GM12864 (cell line): ENCODE data around the gene PGAM2.

ENCODE experiments used
- DNase-seq: peaks from one replicate; pipeline ENCODE4 v3.0.0-alpha.2; 2011; ENCODE audit warnings: low read depth
- H3K4me3 ChIP-seq: 2 replicates; pipeline ENCODE4 v1.5.1; 2011; ENCODE audit warnings: mild to moderate bottlenecking, low read depth, low read length, control low read depth
- TF ChIP-seq, protein P1 (sequence below): IDR thresholded peaks from 2 replicates; pipeline ENCODE4 v1.5.1; 2011; ENCODE audit warnings: low read depth, mild to moderate bottlenecking, moderate library complexity, low read length, control low read depth, inconsistent platforms; ENCODE audit errors: missing control alignments

Gene PGAM2

DNA sequence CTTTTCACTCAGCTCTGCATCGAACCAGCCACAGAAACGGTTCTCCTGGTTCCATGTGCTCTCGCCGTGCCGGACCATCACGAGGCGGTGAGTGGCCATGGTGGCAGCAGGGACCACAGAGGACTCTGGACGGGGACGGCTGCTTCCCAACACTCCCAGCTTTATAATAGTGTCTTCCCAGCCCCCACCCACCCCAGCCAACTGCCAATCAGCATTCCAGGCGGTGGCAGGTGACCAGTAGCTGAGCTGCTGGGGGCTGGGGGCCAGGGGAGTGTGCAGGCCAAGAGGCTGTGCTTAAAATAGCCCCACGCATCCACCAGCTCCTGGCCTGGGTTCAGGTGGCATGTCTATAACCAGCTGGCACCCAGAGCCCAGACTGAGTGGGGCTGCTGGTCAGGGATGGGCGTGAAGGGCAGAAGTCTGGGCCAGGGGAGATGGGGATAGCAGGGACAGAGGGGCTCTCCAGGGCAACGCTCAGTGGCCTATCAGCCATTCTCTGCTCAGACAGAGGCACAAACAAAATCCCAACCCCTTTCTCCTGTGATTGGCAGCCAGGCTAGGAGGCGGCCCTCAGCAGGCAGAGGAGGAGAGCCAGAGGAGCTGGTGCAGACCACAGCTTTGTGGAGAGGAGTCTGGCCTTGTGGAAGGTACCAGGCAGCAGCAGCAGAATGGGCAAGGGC lies at the start of gene PGAM2:
PGAM2 (minus strand) TSS at position 137 of the 680 bp plus-strand sequence; CDS start at position 99, 38 bp downstream.
- DNase-seq: no peak
- no peak within 1 kb of the TSS for H3K4me3 ChIP-seq
- TF ChIP-seq, protein P1, sequence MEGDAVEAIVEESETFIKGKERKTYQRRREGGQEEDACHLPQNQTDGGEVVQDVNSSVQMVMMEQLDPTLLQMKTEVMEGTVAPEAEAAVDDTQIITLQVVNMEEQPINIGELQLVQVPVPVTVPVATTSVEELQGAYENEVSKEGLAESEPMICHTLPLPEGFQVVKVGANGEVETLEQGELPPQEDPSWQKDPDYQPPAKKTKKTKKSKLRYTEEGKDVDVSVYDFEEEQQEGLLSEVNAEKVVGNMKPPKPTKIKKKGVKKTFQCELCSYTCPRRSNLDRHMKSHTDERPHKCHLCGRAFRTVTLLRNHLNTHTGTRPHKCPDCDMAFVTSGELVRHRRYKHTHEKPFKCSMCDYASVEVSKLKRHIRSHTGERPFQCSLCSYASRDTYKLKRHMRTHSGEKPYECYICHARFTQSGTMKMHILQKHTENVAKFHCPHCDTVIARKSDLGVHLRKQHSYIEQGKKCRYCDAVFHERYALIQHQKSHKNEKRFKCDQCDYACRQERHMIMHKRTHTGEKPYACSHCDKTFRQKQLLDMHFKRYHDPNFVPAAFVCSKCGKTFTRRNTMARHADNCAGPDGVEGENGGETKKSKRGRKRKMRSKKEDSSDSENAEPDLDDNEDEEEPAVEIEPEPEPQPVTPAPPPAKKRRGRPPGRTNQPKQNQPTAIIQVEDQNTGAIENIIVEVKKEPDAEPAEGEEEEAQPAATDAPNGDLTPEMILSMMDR: no peak

DNA sequence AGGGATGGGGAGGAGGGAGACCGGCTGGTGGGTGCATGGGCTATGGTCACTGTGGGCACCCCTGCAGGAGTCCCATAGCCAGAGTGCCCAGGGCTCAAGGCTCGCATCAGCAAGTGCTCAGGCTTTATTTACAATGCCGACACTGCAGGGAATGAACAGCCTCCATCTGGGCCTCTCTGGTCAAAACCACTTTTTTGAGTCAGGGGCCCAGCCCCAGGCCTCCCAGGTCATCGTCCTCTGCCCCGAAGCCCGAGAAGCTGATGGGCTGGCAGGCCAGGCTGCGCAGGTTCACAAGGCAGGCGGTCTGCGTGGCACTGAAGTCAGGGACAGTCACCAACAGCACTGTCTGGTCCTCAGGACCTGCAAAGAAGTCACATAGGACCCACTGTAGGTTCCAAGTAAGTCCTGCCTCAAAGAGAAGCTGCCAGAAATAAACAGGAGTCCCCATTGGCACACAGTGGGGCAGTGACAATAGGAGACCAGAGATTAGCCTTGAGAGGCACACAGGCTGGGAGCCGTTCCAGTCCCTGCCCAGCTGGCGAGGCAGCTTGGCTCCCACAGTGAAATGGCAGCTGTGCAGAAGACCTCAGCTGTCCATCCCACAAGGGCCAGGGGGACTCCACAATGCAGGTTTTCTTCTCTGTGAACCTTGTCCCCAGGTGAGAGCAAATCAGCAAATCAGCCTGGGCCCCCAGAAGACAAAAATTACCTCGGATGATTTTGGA lies 49.4 kb upstream of the PGAM2 start:
- TF ChIP-seq, protein P1: no peak
- DNase-seq: no peak
- no peak overlapping the region for H3K4me3 ChIP-seq

DNA sequence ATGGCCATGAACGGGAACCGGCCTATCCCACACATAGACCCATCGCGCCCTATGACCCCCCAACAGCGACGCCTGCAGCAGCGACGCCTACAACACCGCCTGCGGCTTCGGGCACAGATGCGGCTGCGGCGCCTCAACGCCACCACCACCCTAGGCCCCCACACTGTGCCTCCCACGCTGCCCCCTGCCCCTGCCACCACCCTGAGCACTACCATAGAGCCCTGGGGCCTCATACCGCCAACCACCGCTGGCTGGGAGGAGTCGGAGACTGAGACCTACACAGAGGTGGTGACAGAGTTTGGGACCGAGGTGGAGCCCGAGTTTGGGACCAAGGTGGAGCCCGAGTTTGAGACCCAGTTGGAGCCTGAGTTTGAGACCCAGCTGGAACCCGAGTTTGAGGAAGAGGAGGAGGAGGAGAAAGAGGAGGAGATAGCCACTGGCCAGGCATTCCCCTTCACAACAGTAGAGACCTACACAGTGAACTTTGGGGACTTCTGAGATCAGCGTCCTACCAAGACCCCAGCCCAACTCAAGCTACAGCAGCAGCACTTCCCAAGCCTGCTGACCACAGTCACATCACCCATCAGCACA lies 48.5 kb upstream of the PGAM2 start:
- H3K4me3 ChIP-seq: no peak overlapping the region
- TF ChIP-seq, protein P1: no peak
- no peak for DNase-seq

DNA sequence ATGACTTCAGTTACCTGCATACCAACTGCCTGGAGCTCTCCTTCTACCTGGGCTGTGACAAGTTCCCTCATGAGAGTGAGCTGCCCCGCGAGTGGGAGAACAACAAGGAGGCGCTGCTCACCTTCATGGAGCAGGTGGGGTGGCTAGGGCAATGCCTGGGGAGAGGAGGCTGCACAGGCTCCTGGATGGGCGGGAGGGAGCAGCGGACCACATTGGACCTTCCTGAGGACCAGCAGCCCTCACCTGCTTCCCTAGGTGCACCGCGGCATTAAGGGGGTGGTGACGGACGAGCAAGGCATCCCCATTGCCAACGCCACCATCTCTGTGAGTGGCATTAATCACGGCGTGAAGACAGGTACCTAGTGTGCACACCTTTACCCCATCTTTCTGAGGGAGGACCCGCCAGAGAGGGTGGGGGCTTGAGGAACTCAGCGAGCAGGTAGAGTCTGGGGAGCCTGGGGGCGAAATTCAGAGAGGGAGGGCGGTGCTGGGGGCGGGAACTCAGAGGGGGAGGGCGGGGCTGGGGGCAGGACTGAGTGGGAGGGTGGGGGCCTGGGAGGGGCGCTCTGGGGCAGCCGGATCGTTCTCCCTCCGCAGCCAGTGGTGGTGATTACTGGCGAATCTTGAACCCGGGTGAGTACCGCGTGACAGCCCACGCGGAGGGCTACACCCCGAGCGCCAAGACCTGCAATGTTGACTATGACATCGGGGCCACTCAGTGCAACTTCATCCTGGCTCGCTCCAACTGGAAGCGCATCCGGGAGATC lies 47.8 kb upstream of the PGAM2 start:
- TF ChIP-seq, protein P1: no peak
- no peak overlapping the region for H3K4me3 ChIP-seq
- DNase-seq: no peak

DNA sequence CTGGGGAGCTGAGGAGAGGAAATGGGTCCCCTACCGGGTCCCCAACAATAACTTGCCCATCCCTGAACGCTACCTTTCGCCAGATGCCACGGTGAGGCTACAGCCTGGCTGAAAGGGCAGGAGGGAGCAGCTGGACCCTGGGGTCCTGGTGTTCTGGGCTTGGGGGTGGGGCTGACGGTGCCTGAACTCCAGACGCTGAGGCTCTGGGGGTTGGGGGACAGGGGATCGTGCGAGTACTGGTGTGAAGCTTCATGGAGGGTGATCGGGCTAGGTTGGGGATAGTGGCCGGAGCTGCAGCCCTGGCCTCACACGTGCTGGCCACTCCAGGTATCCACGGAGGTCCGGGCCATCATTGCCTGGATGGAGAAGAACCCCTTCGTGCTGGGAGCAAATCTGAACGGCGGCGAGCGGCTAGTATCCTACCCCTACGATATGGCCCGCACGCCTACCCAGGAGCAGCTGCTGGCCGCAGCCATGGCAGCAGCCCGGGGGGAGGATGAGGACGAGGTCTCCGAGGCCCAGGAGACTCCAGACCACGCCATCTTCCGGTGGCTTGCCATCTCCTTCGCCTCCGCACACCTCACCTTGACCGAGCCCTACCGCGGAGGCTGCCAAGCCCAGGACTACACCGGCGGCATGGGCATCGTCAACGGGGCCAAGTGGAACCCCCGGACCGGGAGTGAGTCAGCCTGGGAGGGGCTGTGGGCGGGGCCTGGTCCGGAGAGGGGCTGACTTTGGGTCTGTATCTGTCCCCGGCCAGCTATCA lies 47.0 kb upstream of the PGAM2 start:
- DNase-seq: no peak
- no peak overlapping the region for H3K4me3 ChIP-seq
- TF ChIP-seq, protein P1: no peak

DNA sequence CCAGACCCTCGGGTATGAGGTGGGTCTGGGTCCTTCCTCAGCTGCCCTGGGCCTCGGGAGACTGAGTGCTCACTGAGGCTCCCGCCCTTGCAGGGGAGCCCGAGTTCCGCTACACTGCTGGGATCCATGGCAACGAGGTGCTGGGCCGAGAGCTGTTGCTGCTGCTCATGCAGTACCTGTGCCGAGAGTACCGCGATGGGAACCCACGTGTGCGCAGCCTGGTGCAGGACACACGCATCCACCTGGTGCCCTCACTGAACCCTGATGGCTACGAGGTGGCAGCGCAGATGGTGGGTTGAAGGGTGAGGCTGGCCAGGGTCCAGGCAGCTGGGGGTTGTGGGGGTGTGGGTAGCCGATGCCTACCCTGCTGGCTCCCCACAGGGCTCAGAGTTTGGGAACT lies 46.4 kb upstream of the PGAM2 start:
- TF ChIP-seq, protein P1: no peak
- H3K4me3 ChIP-seq: no peak overlapping the region
- DNase-seq: no peak
